Measurements from ENCODE around the gene METTL26.
A peak's percentile ranks its signal among the peaks of the same experiment; 100 is the strongest.

Gene METTL26

DNA sequence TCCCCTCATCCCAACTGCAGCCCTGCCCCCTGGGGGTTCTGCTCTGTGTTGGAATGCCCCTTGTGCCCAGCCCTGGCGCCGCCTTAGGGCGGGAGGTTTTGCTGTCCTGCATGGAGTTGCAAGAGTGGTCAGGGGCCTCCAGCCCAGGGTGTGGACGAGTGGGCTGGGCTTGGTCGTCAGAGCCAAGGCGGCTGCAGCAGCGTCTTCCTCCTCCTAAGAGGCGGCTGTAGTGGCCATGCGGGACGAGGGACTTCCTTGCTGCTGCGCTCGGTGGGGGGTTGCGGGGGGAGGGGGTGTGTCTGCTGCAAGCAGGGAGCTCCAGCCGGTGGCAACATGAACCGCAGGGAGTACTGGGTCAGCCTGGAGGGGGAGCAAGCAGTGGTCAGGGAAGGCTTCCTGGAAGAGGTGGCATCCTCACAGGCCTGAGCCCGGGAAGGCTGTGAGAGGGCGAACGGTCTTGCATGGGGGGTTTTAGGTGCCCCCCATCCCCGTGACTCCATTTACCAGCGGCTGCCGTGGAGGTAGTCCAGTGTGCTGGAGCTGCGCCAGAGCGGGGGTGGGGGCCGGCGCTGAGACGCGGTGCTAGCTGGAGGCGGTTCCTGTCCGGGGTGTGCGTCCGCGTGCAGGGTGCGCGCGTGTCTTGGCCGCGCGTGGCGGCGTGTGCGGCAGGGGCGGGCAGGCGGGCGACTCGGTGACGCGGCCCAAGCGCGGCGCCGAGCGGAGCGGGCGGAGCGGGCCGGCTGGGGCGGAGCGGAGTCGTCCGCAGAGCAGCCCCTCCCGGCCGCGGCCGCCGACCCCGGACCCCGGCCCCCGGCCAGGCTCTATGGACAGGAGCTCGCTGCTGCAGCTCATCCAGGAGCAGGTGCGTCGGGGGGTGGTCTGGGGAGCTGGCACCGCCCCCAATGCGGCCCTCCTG, 39.1 kb upstream of the METTL26 start, which contains the start of gene RHBDL1:
TSS of gene RHBDL1 (plus strand) at position 704 of the 916 bp plus-strand sequence. CDS start at position 824, 120 bp downstream.
- no peak for DNase-seq

DNA sequence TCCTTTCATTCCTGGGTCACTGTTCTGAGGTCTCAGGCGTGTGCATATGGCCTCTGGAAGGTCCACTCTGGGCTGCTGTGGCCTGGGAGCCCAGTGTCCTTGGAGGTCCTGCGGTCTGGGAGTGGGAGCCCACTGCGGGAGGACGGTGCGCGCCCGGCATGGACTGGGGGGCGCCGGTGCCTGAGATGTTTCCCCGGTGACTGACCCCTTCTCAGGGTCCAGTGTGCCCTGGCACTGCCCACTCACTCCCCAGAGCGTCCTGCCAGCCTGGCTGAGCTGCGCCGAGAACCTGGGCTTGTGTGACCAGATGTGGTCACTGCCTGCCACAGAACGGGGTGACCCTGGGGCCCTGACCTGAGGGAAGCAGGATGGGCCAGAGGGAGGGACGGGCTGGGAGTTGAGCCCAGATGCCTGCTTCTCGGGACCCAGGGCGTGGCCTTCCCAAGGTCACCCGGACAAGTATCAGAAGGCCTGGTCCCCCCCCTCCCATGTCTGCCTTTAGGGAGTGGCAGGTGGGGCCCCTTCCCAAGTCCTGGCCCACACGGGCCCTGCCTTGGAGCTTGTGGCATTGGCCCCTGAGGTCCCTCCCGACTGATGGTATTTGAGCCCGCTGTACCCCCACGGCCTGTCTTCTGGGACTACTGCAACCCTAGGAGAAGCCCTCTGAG, 38.2 kb upstream of the METTL26 start:
- DNase-seq: no peak

DNA sequence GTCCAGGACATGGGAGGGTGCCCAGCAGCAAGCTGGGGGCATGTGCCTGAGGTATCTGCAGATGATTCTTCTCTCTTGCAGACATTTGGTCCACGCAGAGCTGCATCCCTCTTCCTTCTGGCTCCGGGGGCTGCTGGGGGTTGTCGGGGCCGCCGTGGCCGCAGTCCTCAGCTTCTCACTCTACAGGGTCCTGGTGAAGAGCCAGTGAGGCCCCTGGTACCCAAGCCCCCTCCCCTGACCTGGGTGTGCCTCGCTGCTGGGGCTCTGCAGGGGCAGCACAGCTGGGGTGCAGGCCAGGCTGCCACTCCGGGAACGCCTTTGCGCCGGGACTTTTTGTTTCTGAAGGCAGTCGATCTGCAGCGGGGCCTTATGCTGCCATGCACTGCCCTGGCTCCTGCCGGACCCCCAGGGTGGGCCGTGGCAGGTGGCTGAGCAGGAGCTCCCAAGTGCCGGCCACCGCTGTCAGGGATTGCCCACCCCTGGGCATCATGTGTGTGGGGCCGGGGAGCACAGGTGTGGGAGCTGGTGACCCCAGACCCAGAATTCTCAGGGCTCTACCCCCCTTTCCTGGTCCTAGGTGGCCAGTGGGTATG, 37.4 kb upstream of the METTL26 start:
- no peak for DNase-seq

- DNase-seq: no peak
Measured at GRCh38 chr16:672851-673250, 36.7 kb upstream of the METTL26 start.

GRCh38 chr16:672371-672770, 36.3 kb upstream of the METTL26 start:
- no peak for DNase-seq

DNA sequence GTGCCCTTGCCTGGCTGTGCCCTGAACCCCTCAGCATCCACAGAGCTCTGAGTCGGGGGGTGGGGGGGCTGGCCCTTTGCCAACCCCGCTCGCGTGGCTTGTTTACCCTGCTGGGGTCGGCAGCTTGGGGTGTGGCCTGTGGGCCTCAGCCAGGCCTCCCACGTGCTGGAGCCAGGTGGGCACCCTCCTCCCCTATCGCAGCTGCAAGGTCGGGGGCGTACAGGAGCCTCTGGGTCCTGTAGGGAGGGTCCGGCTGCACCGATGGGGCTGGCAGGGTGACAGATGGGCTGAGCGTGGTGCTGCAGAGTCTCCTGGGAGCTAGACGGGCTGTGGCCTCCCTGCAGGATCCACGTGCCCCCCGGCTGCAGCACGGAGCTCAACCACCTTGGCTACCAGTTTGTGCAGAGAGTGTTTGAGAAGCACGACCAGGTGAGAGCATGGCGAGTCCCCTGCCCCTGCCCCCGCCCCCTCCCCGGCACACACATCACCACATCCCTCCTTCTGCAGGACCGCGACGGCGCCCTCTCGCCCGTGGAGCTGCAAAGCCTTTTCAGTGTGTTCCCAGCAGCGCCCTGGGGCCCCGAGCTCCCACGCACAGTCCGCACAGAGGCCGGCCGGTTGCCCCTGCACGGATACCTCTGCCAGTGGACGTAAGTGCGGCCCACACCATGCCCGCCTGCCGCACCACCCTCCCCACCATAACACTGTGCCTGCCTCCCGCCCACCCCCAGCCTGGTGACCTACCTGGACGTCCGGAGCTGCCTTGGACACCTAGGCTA, 35.4 kb upstream of the METTL26 start:
- no peak for DNase-seq

DNA sequence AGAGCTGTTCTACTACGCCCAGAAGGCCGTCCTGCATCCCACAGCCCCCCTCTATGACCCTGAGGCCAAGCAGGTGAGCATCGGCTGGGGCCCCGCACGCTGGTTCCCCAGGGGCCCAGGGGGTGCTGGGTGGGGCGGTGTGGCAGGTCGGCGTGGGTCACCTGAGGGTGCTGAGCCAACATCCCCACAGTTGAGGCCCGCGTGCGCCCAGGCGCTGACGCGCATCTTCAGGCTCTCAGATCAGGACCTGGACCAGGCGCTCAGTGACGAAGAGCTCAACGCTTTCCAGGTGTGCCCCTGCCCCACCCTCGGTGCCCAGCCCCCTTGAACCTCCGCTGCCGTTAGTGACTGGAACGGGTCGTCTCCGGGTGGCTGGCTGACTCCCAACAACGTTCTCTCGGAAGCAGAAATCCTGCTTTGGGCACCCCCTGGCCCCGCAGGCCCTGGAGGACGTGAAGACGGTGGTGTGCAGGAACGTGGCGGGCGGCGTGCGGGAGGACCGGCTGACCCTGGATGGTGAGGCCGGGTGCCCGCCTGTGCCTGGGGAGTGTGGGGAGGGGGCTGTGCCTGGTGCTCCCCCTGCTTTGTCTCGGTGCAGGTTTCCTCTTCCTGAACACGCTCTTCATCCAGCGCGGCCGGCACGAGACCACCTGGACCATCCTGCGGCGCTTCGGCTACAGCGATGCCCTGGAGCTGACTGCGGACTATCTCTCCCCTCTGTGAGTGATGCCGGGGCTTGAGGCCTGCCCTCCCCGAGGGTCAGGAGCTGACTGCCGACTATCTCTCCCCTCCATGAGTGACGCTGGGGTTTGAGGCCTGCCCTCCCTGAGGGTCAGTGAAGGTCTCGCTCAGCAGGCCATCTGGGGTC, 34.6 kb upstream of the METTL26 start:
- DNase-seq: no peak

- no peak for DNase-seq
Measured at GRCh38 chr16:669666-670065, 33.6 kb upstream of the METTL26 start.

- no peak for DNase-seq
Measured at GRCh38 chr16:668519-669171, 32.5 kb upstream of the METTL26 start.

GRCh38 chr16:667780-668518, 31.8 kb upstream of the METTL26 start, which contains the start of gene RHOT2:
Gene RHOT2 (plus strand): TSS chr16:668132. CDS start chr16:668200, 68 bp downstream.
- peak; percentile 95 for DNase-seq

DNA sequence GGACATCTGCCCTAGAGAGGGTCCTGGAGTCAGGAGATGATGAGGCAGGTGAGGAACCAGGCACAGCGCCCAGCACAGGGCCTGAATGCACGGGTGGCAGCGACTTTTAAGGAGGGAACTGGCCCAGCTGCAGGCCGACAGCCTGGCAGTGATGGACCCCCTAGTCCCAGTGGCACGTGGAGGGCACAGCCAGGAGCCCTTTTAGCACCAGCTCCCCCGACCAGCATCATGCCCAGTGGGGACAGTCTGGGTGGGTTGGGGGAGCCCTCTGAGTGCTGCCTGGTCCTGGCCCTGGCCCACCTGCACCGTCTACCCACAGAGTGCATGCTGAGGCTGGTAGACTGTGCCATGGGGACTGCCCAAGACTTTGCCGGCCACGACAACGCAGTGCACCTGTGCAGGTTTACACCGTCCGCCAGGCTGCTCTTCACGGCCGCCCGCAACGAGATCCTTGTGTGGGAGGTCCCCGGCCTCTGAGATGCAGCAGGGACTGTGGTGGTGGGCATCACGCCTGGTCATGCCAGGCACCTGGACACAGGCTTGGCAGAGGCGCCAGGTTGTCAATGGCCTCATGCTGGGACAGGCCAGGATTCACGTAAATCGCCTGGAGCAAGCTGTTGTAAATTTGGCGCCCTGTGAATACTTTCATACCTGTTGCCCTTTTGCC, 31.1 kb upstream of the METTL26 start:
- no peak for DNase-seq

DNA sequence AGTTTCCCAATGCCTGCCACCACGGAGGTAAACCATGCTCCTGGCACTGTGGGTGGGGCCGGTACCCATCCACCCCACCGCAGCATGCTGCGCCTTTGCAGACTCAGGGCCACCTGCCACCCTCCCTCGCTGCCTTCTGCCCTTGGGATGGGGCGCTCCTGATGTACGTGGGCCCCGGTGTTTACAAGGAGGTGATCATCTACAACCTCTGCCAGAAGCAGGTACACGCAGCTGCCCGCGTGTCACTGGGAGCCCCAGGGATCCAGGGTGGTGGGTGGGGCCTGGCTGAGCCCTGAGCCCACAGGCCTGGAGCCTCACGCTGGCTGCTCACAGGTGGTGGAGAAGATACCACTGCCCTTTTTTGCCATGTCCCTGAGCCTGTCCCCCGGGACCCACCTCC, 30.5 kb upstream of the METTL26 start:
- no peak for DNase-seq

- no peak for DNase-seq
Measured at GRCh38 chr16:662597-662996, 26.5 kb upstream of the METTL26 start.

DNA sequence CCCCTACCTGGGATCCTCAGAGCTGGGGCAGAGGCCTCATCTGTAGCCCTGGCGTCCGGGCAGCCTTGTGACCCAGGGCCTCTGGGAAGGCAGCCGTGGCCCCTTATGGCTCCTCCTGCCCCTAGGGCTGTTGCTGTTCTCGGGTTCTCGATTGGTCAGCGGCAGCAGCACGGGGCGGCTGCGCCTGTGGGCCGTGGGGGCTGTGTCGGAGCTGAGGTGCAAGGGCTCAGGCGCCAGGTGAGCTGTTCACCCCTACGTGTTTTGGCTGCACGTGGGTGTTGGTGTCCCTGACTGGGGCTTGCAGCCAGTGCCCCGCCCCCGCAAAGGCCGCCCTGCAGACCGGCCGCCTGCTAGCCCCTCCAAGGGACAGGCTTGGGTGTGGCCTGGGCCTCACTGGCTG, 26.0 kb upstream of the METTL26 start:
- no peak for DNase-seq

- no peak for DNase-seq
Measured at GRCh38 chr16:661184-661821, 25.2 kb upstream of the METTL26 start.

DNA sequence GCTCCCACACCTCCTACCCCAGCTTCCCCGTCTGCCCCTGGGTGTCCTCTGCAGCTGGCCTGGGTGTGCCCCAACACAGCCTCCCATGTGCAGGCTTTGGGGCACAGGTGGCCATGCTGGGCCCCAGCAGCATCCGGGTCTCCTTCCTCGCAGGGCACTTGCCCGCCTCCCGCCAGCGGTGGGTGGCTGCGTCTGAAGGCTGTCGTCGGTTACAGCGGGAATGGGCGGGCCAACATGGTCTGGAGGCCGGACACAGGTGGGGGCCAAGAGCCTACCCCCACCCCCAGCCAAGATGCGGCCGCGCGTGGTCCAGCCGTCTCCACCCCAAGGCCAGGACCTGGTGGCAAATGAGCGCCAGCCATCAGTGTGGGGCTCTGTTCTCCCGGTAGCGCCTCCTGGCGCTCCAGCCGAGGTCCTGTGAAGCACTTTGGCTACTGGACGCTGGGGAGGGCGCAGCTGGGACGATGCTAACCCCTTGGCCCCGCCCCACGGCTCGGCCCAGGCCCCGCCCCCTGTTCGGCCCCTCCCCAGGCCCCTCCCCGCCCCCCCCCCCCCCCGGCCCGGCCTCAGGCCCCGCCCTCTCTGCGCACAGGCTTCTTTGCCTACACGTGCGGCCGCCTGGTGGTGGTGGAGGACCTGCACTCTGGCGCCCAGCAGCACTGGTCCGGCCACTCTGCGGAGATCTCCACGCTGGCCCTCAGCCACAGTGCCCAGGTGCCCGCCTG, 24.5 kb upstream of the METTL26 start:
- peak; percentile 82 for DNase-seq

DNA sequence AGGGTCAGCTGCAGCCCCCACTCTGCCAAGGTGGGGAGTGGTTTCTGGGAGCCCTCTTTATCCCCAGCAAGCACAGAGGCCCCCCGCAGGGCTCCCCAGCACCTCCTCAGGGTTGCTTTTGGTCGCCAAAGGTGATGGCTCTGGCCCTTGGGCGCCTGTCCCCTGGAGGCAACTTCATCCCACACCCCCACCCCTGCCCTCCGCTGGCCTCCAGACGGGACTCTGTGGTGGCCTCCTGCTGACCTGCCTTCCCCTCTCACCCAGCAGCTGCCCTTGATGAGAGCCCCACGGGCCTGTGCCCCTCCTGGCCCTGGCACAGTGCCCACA, 24.0 kb upstream of the METTL26 start:
- DNase-seq: no peak

DNA sequence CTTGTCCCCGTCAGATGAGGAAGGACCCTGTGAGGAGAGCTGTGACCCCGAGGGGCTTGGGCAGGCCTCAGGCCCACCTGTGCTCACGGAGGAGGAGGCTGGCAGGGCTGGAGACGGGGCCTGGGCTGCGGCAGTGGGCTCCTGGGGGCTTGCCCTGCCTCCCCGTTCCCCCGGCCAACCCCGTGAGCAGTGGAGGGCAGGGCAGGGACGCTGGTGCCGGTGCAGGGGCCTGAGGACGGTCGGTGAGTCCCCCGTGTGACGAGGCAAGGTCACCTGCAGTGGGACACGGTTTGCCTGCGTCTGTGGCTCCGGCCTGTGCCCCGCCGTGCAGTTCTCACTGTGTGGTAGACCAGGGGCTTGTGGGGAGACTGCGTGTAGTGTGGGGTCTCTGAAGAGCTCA, 23.5 kb upstream of the METTL26 start:
- DNase-seq: no peak
